ENCODE data around the gene ARRB1.
"Not testable (repeated sequence)": the region's sequence is repeated elsewhere in the genome, so short reads cannot be mapped to it uniquely, and the experiment has no call there.

Gene ARRB1

DNA sequence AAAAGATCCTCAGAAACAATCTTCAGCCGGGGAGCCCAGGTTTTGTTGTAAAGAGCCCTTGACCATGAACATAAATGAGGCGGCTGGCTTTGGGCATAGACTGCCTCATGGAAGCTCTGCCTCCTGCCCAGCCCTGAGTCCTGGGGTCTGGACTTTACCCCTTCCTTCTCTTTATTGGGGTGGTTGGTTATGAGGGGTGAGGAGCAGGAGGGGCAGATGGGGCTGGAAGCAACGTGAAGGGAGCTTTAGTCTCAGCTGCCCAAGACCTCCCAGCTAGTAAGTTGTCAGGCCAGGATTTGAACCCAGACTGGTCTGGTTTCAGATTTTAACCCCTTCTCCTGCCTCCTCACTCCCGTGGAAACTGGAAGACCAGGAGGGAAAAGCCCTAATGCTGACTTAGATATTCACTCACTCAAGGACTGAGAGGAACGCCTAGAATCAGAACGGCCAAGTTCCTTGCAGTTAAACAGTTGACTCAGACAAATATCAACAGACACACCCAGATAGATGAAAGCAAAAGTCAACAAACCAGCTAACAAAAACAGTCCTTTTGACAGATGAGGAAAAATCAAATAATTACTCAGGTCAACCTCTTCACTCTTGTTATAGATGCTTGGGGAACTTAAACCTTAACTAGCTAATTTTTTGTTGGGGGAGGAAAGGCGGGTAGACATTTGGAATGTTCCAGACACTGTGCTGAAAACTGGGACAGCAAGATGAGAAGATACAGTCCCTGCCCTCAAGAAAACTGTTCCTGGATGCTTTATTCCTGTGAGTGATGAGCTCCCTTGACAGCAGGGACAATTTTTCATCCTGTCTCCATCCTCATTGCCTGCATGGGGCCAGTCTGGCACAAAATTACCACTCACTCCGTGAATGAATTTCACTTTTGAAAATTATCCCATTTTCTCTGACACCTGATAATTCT is 20.8 kb upstream of the ARRB1 start:
- no peak for DNase-seq (ENCODE audit: low read depth in 2 of 2)

DNA sequence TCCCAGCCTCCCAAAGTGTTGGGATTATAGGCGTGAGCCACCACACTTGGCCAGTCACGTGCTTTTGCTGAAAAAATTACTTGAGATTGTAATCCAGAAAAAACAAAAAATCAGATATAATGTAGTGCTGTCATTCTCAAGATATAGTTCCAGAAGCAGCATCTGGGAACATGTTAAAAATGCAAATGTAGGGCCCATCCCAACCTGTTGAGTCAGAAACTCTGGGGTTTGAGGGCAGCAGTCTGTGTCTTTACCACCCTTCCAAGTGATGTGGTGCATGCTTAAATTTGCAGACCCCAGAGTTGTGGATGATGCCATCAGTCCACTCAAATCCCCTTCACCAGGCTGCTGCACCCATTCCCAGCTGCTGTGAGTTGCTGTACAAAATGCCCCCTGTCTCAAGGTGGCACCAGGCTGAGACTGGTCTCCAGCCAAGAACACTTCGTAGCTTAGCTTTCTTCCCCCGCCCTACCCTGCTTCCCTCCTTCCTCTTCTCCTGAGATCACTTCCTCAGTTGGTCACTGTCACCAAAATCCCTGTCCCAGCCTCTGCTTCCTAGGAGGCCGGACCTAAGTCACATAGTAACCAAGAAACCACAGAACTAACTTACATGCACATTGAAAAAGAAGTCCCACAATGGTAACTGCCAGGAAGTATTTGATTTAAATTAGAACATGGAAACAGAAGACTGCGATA is 18.2 kb upstream of the ARRB1 start:
- no peak for DNase-seq (ENCODE audit: low read depth in 2 of 2)

- DNase-seq (ENCODE audit: low read depth in 2 of 2), result not testable (repeated sequence)
Measured at GRCh38 chr11:75366826-75367225, 15.4 kb upstream of the ARRB1 start.

GRCh38 chr11:75365711-75366181 is 14.3 kb upstream of the ARRB1 start:
- no peak for DNase-seq (ENCODE audit: low read depth in 2 of 2)

GRCh38 chr11:75362285-75362684 is 10.8 kb upstream of the ARRB1 start:
- DNase-seq (ENCODE audit: low read depth in 2 of 2), result not testable (repeated sequence)

DNA sequence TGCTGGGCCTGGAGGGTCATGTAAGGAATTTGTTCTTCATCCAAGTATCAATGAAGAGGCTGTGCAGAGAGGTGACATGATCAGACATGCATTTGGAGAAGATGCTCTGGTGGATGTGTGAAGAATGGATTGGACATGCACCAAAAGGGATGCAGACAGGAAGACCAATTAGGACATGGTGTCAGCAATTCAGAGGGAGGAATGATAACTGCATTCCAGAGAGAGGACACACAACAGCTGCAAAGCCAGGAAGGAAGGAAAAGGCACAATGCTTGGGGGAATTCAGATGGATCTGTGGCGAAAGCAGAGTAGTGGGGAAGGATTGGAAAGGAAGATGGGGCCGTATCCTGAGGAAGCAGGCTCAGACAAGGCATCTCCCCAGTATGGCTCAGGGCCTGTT is 5.2 kb upstream of the ARRB1 start:
- no peak for DNase-seq (ENCODE audit: low read depth in 2 of 2)

DNA sequence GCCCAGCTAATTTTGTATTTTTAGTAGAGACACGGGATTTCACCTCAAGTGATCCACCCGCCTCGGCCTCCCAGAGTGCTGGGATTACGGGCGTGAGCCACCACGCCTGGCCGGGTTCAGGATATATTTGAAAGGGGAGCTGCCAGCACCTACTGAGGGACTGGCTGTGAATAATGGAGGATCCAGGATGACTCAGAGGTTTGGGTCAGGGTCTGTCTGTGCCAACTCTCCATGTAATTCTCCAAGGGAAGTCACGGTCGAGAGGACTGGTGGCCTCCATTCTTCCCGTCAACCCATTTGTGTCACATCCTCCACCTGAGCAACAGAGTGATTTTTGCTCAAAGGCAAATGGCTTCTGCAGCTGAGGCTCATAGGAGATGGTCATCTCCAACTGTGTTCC is 3.6 kb upstream of the ARRB1 start:
- DNase-seq (ENCODE audit: low read depth in 2 of 2), result no peak

DNA sequence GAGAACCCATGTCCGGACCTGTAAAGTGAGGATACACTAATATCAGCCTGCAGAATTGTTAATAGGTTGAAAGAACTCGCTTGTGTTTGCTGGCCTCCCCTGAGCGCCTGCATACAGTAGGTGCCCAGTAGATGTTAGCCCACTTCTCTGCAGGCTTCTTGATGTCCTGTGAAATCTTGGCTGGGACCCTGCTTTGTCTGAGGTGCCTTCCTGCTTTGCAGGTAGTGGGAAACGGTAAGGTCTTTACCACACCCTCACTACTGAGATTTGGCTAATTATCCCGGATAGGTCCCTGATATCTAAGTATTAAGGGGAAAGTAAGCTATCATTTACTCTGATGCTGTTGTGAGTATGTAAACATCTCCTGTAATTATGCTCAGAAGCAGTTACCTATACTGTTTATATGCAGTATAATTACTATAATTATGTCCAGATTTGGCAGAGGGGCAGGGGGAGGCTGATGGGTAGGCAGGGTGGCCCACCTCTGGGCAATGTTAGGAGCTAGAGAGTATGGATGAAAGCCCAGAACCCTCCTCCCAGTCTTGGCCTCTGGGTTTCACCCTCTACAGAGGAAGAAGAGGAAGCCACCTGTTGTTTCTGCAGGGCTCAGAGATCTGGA is 1.2 kb upstream of the ARRB1 start:
- DNase-seq (ENCODE audit: low read depth in 2 of 2), result no peak

DNA sequence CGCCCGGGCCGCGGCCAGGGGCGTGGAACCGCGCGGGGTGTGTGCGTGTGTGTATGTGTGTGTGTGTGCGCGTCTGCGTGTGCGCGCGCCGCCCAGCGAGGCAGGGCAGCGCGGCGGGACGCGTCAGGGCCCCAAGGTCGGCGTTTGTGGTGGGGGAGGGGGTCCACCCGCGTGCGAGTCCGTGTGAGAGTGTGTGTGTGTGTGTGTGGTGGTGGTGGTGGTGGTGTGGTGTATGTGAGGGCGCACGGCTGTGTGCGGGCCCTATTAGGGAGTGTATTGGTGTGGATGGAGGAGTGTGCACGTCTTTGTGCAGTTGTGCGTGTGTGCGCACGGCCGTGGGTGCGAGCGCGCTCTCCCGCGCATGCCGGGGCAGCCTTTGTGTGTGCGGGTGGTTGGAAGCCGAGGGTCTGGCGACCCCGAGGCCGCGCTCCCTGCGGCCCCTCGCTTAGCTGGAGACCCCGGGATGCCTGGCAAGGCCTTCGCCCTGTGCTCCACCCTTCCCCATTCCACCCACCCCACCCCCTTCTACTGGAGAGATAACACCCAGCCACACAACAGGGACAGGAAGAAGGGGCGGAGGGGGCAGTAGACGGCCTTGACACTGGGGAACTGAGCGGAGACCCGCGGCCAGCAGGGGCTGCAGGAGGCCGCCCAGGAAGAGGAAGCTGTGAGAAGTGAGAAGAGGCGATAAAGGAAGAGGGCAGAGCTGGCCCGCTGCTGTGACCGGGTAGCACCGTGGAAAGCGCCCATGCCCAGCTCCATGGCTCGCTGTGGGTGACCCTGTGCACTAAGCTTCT is 528 bp upstream of the ARRB1 start:
- no peak for DNase-seq (ENCODE audit: low read depth in 2 of 2)

- no peak for DNase-seq (ENCODE audit: low read depth in 2 of 2)
Measured at GRCh38 chr11:75350743-75351540, 519 bp downstream of the ARRB1 start.

- DNase-seq (ENCODE audit: low read depth in 2 of 2), result no peak
Measured at GRCh38 chr11:75350122-75350742, 1.2 kb downstream of the ARRB1 start.

DNA sequence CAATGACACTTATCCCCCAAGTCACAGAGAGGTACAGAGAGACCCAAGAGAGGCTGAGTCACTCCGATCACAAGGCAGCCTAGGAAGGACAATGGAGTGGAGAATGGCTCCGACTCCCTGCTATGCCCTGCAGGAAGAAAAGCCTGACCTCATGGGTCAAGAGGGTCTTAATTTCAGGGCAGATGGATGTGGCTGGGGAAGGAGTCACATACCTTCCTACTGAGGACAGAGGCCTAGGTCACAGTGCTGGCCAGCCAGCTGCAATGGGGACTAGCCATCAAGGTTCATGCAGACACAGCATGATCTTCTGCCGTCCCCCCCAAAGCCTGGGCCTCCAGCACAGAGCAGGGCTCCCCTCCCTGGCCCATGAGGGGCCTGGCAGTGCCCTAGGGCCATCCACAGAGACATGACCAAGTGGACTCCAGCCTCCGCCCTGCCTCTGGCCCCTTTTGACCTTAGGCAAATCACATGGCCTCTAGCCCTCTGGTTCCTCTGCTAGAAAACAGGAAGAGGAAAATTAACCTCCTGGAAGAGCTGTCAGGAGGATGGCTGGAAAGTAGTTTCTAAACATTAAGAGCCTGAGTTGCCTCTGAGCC is 1.8 kb downstream of the ARRB1 start:
- no peak for DNase-seq (ENCODE audit: low read depth in 2 of 2)

GRCh38 chr11:75347781-75348566 is 3.5 kb downstream of the ARRB1 start:
- DNase-seq (ENCODE audit: low read depth in 2 of 2), result no peak

GRCh38 chr11:75346912-75347647 is 4.4 kb downstream of the ARRB1 start:
- no peak for DNase-seq (ENCODE audit: low read depth in 2 of 2)

- DNase-seq (ENCODE audit: low read depth in 2 of 2), result no peak
Measured at GRCh38 chr11:75346296-75346695, 5.2 kb downstream of the ARRB1 start.

GRCh38 chr11:75345455-75346160 is 5.9 kb downstream of the ARRB1 start:
- no peak for DNase-seq (ENCODE audit: low read depth in 2 of 2)

- no peak for DNase-seq (ENCODE audit: low read depth in 2 of 2)
Measured at GRCh38 chr11:75344761-75345454, 6.6 kb downstream of the ARRB1 start.

Data from stimulated activated CD4-positive, alpha-beta T cell treated with anti-CD3 and anti-CD28 coated beads, Interleukin-12 subunit alpha, Interleukin-12 subunit beta, amount 100 ng/mL, for 24 hours (primary cell).